HG03354 (cell line): ENCODE data around the gene MYO7A.

Experiments
- ATAC-seq: cut with Tn5 transposase; IDR thresholded peaks from one replicate; pipeline ENCODE4 v1.9.1; 2021; ENCODE audit warnings: mild to moderate bottlenecking; ENCODE audit not compliant: unreplicated experiment, poor library complexity, severe bottlenecking

The MYO7A gene

GRCh38 chr11:77127920-77128691, at the start of gene MYO7A:
TSS of gene MYO7A (plus strand) at chr11:77128246. CDS start at chr11:77130635, 2,389 bp downstream.
- no peak for ATAC-seq

- ATAC-seq: no peak
Observed at GRCh38 chr11:77079666-77080065, 48.4 kb upstream of the MYO7A start.

- no peak for ATAC-seq
Observed at GRCh38 chr11:77080643-77081210, 47.3 kb upstream of the MYO7A start.

- ATAC-seq: no peak
Observed at GRCh38 chr11:77081381-77081851, 46.6 kb upstream of the MYO7A start.

- no peak for ATAC-seq
Observed at GRCh38 chr11:77081976-77082836, 45.8 kb upstream of the MYO7A start.

- peak; percentile 61 for ATAC-seq
Observed at GRCh38 chr11:77082838-77083565, 45.0 kb upstream of the MYO7A start.

- no peak for ATAC-seq
Observed at GRCh38 chr11:77083566-77084245, 44.3 kb upstream of the MYO7A start.

GRCh38 chr11:77084581-77085191, 43.4 kb upstream of the MYO7A start:
- ATAC-seq: no peak

- ATAC-seq: no peak
Observed at GRCh38 chr11:77085652-77086051, 42.4 kb upstream of the MYO7A start.

- no peak for ATAC-seq
Observed at GRCh38 chr11:77086521-77087472, 41.2 kb upstream of the MYO7A start.

GRCh38 chr11:77087723-77088225, 40.3 kb upstream of the MYO7A start:
- no peak for ATAC-seq

GRCh38 chr11:77088236-77089003, 39.6 kb upstream of the MYO7A start:
- ATAC-seq: no peak

GRCh38 chr11:77089004-77089545, 39.0 kb upstream of the MYO7A start:
- no peak for ATAC-seq

- no peak for ATAC-seq
Observed at GRCh38 chr11:77090046-77090372, 38.0 kb upstream of the MYO7A start.

- ATAC-seq: peak; percentile 6
Observed at GRCh38 chr11:77090373-77091111, 37.5 kb upstream of the MYO7A start.
